Fibroblast of mammary gland (primary cell): ENCODE data around the gene PPP2R5C.
A peak's percentile ranks its signal among the peaks of the same experiment; 100 is the strongest.

Source experiments
- DNase-seq: peaks from one replicate; pipeline ENCODE4 v3.0.0-alpha.2; 2010; ENCODE audit warnings: low read depth
- H3K4me3 ChIP-seq: 2 replicates; pipeline ENCODE4 v1.5.1; 2011; ENCODE audit warnings: low read depth, mild to moderate bottlenecking, low read length, moderate library complexity; ENCODE audit not compliant: control insufficient read depth
- CTCF ChIP-seq: conservative IDR thresholded peaks from 2 replicates; pipeline ENCODE4 v1.5.1; 2011; ENCODE audit warnings: low read depth, low read length, inconsistent platforms; ENCODE audit not compliant: control insufficient read depth, insufficient read depth

Gene PPP2R5C

GRCh38 chr14:101889366-101889765 lies 127.9 kb downstream of the PPP2R5C start:
- no peak for TF ChIP-seq CTCF
- no peak overlapping the region for H3K4me3 ChIP-seq
- DNase-seq, result no peak

- no peak overlapping the region for H3K4me3 ChIP-seq
- peak; percentile 8 for TF ChIP-seq CTCF
- DNase-seq, result peak; percentile 30
Measured at GRCh38 chr14:101889898-101890297, 128.4 kb downstream of the PPP2R5C start.

- TF ChIP-seq CTCF, result no peak
- H3K4me3 ChIP-seq, result no peak overlapping the region
- DNase-seq, result no peak
Measured at GRCh38 chr14:101891471-101891870, 130.0 kb downstream of the PPP2R5C start.

- no peak for DNase-seq
- no peak for TF ChIP-seq CTCF
- no peak overlapping the region for H3K4me3 ChIP-seq
Measured at GRCh38 chr14:101893759-101894158, 132.2 kb downstream of the PPP2R5C start.

GRCh38 chr14:101894365-101895081 lies 133.0 kb downstream of the PPP2R5C start:
- no peak for TF ChIP-seq CTCF
- H3K4me3 ChIP-seq, result no peak overlapping the region
- DNase-seq, result no peak

GRCh38 chr14:101895256-101895655 lies 133.7 kb downstream of the PPP2R5C start:
- H3K4me3 ChIP-seq, result no peak overlapping the region
- no peak for TF ChIP-seq CTCF
- DNase-seq, result no peak
